HEK293 (cell line): ENCODE results near the gene HBG2.

Experiments
- CTCF ChIA-PET: fragments of 350-600 bp; formaldehyde crosslinking; extraction: SDS; loops from one replicate; lab custom pipeline; 2021; ENCODE audit warnings: antibody characterized with exemption; lab: Yijun Ruan, JAX
- POLR2A ChIA-PET: fragments of 300-600 bp; formaldehyde crosslinking; extraction: SDS; loops from one replicate; lab custom pipeline; 2020; ENCODE audit warnings: antibody characterized with exemption, inconsistent platforms; lab: Yijun Ruan, JAX
- H3K27ac ChIP-seq: fragments of 200-500 bp; sonication (Bioruptor generic); 2 replicates; pipeline ENCODE4 v1.5.1; 2014; ENCODE audit warnings: low read depth, low read length, control low read depth, inconsistent platforms; ENCODE audit errors: extremely low read depth
- H3K36me3 ChIP-seq, 2 experiments: fragments of 200-500 bp in 1 of 2; sonication (Bioruptor generic) in 1 of 2; 1 replicate in 1 of 2; 2 replicates in 1 of 2; pipeline ENCODE4 v1.5.1; 2014 to 2017; ENCODE audit warnings: inconsistent platforms in 2 of 2, low read length in 2 of 2; ENCODE audit not compliant: control insufficient read depth in 2 of 2, insufficient read depth in 1 of 2
- H3K4me1 ChIP-seq: fragments of 200-500 bp; sonication (Bioruptor generic); 2 replicates; pipeline ENCODE4 v1.5.1; 2014; ENCODE audit warnings: mild to moderate bottlenecking, low read length, inconsistent platforms; ENCODE audit not compliant: control insufficient read depth, insufficient read depth
- H3K4me3 ChIP-seq: 2 replicates; pipeline ENCODE4 v1.5.1; 2011; ENCODE audit warnings: low read depth, mild to moderate bottlenecking, control low read depth, low read length, moderate library complexity
- H3K9me3 ChIP-seq: fragments of 200-500 bp; sonication (Bioruptor generic); 2 replicates; pipeline ENCODE4 v1.5.1; 2014; ENCODE audit warnings: low read depth, low read length, inconsistent platforms; ENCODE audit not compliant: control insufficient read depth, insufficient read depth
- HOXD13 ChIP-seq: sonication (generic); formaldehyde crosslinking; IDR thresholded peaks from 2 replicates; pipeline ENCODE4 v1.8.0; 2022; ENCODE audit warnings: missing genetic modification reagents, borderline replicate concordance
- KLF7 ChIP-seq: fragments of 450-650 bp; formaldehyde crosslinking; IDR thresholded peaks from 2 replicates; pipeline ENCODE4 v1.5.1; 2016; ENCODE audit warnings: missing biosample characterization, missing genetic modification characterization, borderline replicate concordance
- MYNN ChIP-seq: fragments of 450-650 bp; formaldehyde crosslinking; IDR thresholded peaks from 2 replicates; pipeline ENCODE4 v1.5.1; 2016; ENCODE audit warnings: missing biosample characterization, missing genetic modification characterization, borderline replicate concordance
- MZF1 ChIP-seq: fragments of 450-650 bp; formaldehyde crosslinking; IDR thresholded peaks from 2 replicates; pipeline ENCODE4 v1.5.1; 2017; ENCODE audit warnings: missing biosample characterization, missing genetic modification characterization, borderline replicate concordance
- YY1 ChIP-seq: fragments of 450-650 bp; formaldehyde crosslinking; IDR thresholded peaks from 2 replicates; pipeline ENCODE4 v1.5.1; 2018; ENCODE audit warnings: missing biosample characterization, missing genetic modification characterization
- ZNF214 ChIP-seq: fragments of 450-650 bp; formaldehyde crosslinking; IDR thresholded peaks from 2 replicates; pipeline ENCODE4 v1.5.1; 2017; ENCODE audit warnings: missing biosample characterization, mild to moderate bottlenecking, missing genetic modification characterization, borderline replicate concordance
- ZNF341 ChIP-seq: fragments of 450-650 bp; formaldehyde crosslinking; IDR thresholded peaks from 2 replicates; pipeline ENCODE4; 2016; ENCODE audit warnings: low read depth, missing biosample characterization, missing genetic modification characterization
- ZNF510 ChIP-seq: fragments of 450-650 bp; formaldehyde crosslinking; IDR thresholded peaks from 2 replicates; pipeline ENCODE4 v1.5.1; 2018; ENCODE audit warnings: mild to moderate bottlenecking, missing genetic modification characterization, missing biosample characterization; ENCODE audit not compliant: insufficient replicate concordance
- ZNF514 ChIP-seq: fragments of 450-650 bp; formaldehyde crosslinking; IDR thresholded peaks from 2 replicates; pipeline ENCODE4 v1.5.1; 2016; ENCODE audit warnings: missing biosample characterization, missing genetic modification characterization
- ZNF518A ChIP-seq: fragments of 450-650 bp; formaldehyde crosslinking; conservative IDR thresholded peaks from 2 replicates; pipeline ENCODE4 v1.5.1; 2016; ENCODE audit warnings: low read depth, missing biosample characterization, missing genetic modification characterization
- ZNF558 ChIP-seq: fragments of 450-650 bp; formaldehyde crosslinking; IDR thresholded peaks from 2 replicates; pipeline ENCODE4 v1.5.1; 2016; ENCODE audit warnings: missing biosample characterization, missing genetic modification characterization
- ZNF571 ChIP-seq: fragments of 450-650 bp; formaldehyde crosslinking; IDR thresholded peaks from 2 replicates; pipeline ENCODE4 v1.5.0; 2017; ENCODE audit warnings: missing biosample characterization, missing genetic modification characterization
- ZNF692 ChIP-seq: fragments of 450-650 bp; formaldehyde crosslinking; IDR thresholded peaks from 2 replicates; pipeline ENCODE4 v1.5.1; 2016; ENCODE audit warnings: missing biosample characterization, missing genetic modification characterization
- ZNF768 ChIP-seq: fragments of 450-650 bp; formaldehyde crosslinking; IDR thresholded peaks from 2 replicates; pipeline ENCODE4 v1.5.1; 2018; ENCODE audit warnings: missing biosample characterization, mild to moderate bottlenecking, missing genetic modification characterization
- ZNF830 ChIP-seq: fragments of 450-650 bp; IDR thresholded peaks from 2 replicates; pipeline ENCODE4 v1.5.0; 2018; ENCODE audit warnings: missing biosample characterization, missing genetic modification characterization, low read depth, mild to moderate bottlenecking, moderate library complexity
- TF ChIP-seq, protein P1 (sequence below): fragments of 450-650 bp; formaldehyde crosslinking; IDR thresholded peaks from 2 replicates; pipeline ENCODE4 v1.5.1; 2016; ENCODE audit warnings: missing biosample characterization, missing genetic modification characterization
- TF ChIP-seq, protein P2 (sequence below): fragments of 450-650 bp; formaldehyde crosslinking; IDR thresholded peaks from 2 replicates; pipeline ENCODE4 v1.5.1; 2017; ENCODE audit warnings: missing biosample characterization, missing genetic modification characterization

HBG2 gene

DNA sequence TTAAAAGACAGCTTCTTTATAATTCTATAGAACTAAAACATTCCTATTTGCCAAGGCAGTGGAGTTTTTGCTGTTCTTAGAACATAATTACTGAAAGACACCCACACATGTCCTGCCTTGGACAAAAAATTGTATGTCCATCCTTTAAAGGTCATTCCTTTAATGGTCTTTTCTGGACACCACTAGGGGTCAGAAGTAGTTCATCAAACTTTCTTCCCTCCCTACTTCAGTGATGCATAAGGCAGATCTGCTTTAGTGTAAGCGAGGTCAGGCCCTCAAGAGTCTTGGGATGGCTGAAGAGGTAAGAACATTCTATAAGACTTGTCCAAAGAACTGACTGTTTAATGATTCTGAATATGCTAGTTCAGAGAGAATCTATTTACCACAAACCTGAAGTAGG, 49.8 kb downstream of the HBG2 start:
- ChIA-PET CTCF (interaction anchor here (0.6 to 3.9 kb wide), 3 partner anchors 86 to 179 kb away, joined by 3 to 12 read pairs (median 5); partner anchors contain the start of gene OR51M1), POLR2A (interaction anchor here (0.7 kb wide), 1 partner anchor 86 kb away, joined by 3 read pairs; no protein-coding TSS in a partner anchor)
- no peak overlapping the region for H3K27ac ChIP-seq
- TF ChIP-seq MYNN (tag by site-specific recombination) (no peak), ZNF514 (tag by site-specific recombination) (no peak)
- no peaks in the 10 kb centered on the region for H3K9me3 ChIP-seq
- no peak overlapping the region for H3K4me3 ChIP-seq
- H3K36me3 ChIP-seq = no peaks in the 10 kb centered on the region
- H3K4me1 ChIP-seq = no peaks in the 10 kb centered on the region

GRCh38 chr11:5203366-5203765, 51.2 kb downstream of the HBG2 start:
- Histone ChIP-seq H3K4me3 (no peak overlapping the region), H3K36me3 (no peaks in the 10 kb centered on the region), H3K27ac (no peak overlapping the region), H3K4me1 (no peaks in the 10 kb centered on the region), H3K9me3 (no peaks in the 10 kb centered on the region)
- TF ChIP-seq MZF1 (no peak), ZNF692 (tag by site-specific recombination) (no peak), ZNF518A (tag by site-specific recombination) (no peak), ZNF341 (tag by site-specific recombination) (no peak), ZNF510 (no peak), ZNF558 (tag by site-specific recombination) (no peak), YY1 (no peak), ZNF571 (tag by site-specific recombination) (no peak), HOXD13 (CRISPR knock-in tag) (no peak), ZNF768 (tag by site-specific recombination) (no peak), ZNF830 (tag by site-specific recombination) (no peak), KLF7 (tag by site-specific recombination) (no peak), ZNF214 (tag by site-specific recombination) (no peak)
- TF ChIP-seq, protein P1, sequence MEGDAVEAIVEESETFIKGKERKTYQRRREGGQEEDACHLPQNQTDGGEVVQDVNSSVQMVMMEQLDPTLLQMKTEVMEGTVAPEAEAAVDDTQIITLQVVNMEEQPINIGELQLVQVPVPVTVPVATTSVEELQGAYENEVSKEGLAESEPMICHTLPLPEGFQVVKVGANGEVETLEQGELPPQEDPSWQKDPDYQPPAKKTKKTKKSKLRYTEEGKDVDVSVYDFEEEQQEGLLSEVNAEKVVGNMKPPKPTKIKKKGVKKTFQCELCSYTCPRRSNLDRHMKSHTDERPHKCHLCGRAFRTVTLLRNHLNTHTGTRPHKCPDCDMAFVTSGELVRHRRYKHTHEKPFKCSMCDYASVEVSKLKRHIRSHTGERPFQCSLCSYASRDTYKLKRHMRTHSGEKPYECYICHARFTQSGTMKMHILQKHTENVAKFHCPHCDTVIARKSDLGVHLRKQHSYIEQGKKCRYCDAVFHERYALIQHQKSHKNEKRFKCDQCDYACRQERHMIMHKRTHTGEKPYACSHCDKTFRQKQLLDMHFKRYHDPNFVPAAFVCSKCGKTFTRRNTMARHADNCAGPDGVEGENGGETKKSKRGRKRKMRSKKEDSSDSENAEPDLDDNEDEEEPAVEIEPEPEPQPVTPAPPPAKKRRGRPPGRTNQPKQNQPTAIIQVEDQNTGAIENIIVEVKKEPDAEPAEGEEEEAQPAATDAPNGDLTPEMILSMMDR (tag by site-specific recombination) = no peak
- TF ChIP-seq, protein P2, sequence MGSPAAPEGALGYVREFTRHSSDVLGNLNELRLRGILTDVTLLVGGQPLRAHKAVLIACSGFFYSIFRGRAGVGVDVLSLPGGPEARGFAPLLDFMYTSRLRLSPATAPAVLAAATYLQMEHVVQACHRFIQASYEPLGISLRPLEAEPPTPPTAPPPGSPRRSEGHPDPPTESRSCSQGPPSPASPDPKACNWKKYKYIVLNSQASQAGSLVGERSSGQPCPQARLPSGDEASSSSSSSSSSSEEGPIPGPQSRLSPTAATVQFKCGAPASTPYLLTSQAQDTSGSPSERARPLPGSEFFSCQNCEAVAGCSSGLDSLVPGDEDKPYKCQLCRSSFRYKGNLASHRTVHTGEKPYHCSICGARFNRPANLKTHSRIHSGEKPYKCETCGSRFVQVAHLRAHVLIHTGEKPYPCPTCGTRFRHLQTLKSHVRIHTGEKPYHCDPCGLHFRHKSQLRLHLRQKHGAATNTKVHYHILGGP = no peak
- ChIA-PET POLR2A (no interaction called here), CTCF (interaction anchor here (0.7 to 3.9 kb wide), 4 partner anchors 87 to 495 kb away, joined by 3 to 12 read pairs (median 4); no protein-coding TSS in a partner anchor)
